ENCODE data around the gene ZNF500.

ZNF500 gene

GRCh38 chr16:4766875-4767628 lies at the start of gene ZNF500:
Gene ZNF500 (minus strand): TSS chr16:4767162. CDS start chr16:4765978, 1,184 bp downstream.
- in situ Hi-C loops (cut with MboI; ENCODE audit: low sequenced_read_pairs), result no loop called here

DNA sequence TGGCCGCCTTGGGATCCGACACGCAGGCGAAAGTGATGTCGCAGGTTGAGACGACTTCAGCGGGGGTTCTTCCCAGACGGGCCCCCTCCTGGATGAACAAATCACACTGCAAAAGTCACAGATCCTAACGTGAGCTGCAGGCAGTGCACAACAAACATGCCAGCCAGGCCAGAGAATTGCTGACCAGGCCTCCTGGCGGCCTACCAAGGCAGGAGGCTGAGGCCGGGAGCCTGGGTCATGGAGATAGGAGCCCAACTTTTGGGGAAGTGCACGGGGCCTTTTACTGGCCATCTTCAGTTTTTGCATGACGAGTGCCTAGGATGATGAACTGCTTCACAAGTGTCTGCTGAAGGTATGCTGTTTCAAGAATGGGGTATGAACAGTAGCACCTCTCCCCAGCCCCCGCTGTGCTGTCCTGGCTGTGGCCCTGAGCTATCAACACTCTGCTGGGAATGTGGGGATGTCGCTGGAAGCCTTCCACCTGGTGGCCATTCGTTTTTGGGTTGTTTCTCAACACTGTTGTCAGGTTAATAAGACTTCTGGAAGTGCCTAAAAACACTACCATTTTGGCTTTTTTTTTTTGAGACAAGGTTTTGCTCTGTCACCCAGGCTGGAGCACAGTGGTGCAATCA lies 47.7 kb upstream of the ZNF500 start:
- in situ Hi-C loops (cut with MboI; ENCODE audit: low sequenced_read_pairs), result no loop called here

DNA sequence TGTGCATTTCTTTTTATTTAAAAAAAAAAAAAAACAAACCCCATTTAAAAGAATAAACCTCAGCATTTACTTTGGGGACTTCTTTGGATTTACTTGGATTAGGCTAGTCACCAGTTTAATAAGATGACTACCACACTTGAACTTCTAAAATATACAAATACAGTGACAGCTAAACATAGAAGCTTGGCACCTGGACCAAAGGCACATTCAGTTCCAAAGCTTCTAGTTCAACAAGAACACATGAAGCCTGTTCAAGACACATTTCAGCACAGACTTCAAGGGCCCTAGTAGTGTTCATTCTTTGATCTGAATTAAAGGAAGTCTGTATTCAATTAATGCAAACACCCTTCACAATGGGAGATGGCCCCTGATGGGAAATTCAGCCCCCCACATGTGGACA lies 47.1 kb upstream of the ZNF500 start:
- in situ Hi-C loops (cut with MboI; ENCODE audit: low sequenced_read_pairs), result no loop called here

GRCh38 chr16:4813251-4814003 lies 46.5 kb upstream of the ZNF500 start:
- in situ Hi-C loops (cut with MboI; ENCODE audit: low sequenced_read_pairs), result no loop called here

- in situ Hi-C loops (cut with MboI; ENCODE audit: low sequenced_read_pairs), result no loop called here
These were observed 44.8 kb upstream of the ZNF500 start for GRCh38 chr16:4811773-4812172.

- in situ Hi-C loops (cut with MboI; ENCODE audit: low sequenced_read_pairs), result no loop called here
These were observed 44.3 kb upstream of the ZNF500 start for GRCh38 chr16:4811242-4811641.

DNA sequence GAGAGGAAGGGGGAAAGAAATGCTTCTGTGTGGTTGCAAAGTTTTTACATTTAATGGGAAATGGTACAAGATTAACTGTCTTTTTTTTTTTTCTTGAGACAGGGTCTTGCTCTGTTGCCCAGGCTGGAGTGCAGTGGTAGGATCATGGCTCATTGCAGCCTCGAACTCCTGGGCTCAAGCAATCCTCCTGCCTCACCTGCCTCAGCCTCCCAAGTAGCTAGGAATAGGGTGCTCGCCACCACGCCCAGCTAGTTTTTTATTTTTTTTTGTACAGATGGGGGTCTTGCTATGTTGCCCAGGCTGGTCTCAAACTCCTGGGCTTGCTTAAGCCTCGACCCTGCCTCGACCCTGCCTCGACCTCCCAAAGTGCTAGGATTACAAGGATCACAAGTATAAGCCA lies 39.3 kb upstream of the ZNF500 start:
- in situ Hi-C loops (cut with MboI; ENCODE audit: low sequenced_read_pairs), result no loop called here

DNA sequence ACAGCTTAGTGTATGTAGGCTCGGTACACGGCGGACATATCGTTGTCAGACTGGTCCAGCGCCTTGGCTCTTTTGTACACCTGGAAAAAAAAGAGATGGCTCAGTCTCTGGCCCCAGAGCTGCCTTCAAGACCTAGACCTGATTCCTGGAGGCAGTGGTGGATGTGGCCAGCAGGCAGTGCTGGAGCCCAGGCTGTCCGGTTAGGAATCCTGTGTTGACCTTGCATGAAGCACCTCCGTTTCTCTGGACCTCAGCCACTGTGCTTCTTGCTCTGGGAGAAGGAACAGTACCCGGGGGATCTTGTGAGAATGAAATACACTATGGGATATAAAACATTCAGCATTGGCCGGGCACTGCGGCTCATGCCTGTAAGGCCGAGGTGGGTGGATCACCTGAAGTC lies 38.3 kb upstream of the ZNF500 start:
- in situ Hi-C loops (cut with MboI; ENCODE audit: low sequenced_read_pairs), result no loop called here

GRCh38 chr16:4803898-4804762 lies 37.2 kb upstream of the ZNF500 start:
- in situ Hi-C loops (cut with MboI; ENCODE audit: low sequenced_read_pairs), result no loop called here

DNA sequence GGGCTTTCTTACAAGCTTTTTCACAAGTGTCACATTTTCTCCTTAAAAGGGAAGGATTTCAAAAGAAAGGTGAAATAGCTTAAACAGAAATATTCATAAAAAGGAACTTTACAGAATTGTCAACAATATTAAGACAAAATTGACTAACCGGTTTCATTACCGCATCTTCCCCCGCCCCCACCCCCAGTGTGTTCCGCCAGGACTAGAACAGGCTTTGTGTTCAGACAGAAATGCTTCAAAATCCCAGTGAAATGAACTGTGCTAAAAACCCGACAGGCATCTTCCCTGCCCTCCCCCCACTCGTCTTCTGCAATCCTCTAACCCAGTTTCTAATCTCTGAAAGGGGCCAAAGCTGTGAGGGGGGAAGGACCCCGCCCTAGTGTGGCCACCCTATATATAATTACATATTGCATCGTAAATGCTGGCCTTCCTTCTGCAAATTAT lies 36.5 kb upstream of the ZNF500 start:
- in situ Hi-C loops (cut with MboI; ENCODE audit: low sequenced_read_pairs), result no loop called here

- in situ Hi-C loops (cut with MboI; ENCODE audit: low sequenced_read_pairs), result no loop called here
These were observed 35.8 kb upstream of the ZNF500 start for GRCh38 chr16:4802659-4803287.

GRCh38 chr16:4801962-4802658 lies 35.1 kb upstream of the ZNF500 start, which contains the start of gene ROGDI:
Gene ROGDI (minus strand): TSS chr16:4802633. CDS start chr16:4802571, 62 bp downstream.
- in situ Hi-C loops (cut with MboI; ENCODE audit: low sequenced_read_pairs), result no loop called here

DNA sequence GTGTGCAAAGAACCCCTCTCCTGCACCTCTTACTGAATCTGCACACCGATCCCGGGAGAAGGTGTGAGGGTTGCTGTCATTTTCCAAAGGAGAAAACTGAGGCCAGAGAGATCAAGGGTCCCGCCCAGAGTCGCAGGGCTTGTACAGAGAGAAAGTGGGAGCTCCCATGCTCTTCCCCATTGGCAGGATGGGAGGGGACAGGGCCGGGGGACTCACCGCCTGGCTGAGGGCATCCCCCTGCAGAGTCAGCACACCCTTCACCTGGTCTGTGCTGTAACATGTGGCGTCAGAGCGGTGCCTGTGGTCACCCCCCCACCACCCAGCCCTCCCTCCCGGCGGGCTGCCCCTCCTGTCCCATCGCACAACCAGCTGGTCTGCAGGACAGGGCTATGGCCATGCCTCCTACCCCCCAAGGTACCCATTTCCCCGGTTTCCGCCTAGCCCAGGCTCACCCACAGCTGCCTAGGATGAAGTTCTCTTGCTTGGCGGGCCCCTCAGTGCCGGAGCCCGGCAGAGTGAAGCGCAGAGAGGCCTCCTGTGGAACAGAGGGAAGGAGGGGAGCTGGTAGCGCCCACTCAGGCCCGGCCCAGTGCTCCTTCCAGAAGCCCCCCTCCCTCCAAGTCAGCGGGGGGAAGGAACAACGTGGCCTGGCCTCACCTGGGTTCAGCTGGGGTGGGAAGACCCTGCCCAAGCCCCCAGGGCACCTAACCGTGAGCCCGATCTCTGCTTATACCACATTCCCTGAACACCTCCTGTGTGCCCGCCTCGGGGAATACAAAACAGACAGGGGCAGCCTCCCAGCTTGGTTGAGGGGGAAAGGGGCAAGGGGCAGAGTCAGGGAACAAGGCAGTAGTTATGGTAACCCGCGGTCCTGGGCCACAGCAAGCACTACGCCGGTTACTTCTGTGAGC lies 34.3 kb upstream of the ZNF500 start:
- in situ Hi-C loops (cut with MboI; ENCODE audit: low sequenced_read_pairs), result no loop called here

- in situ Hi-C loops (cut with MboI; ENCODE audit: low sequenced_read_pairs), result no loop called here
These were observed 33.5 kb upstream of the ZNF500 start for GRCh38 chr16:4800290-4801041.

DNA sequence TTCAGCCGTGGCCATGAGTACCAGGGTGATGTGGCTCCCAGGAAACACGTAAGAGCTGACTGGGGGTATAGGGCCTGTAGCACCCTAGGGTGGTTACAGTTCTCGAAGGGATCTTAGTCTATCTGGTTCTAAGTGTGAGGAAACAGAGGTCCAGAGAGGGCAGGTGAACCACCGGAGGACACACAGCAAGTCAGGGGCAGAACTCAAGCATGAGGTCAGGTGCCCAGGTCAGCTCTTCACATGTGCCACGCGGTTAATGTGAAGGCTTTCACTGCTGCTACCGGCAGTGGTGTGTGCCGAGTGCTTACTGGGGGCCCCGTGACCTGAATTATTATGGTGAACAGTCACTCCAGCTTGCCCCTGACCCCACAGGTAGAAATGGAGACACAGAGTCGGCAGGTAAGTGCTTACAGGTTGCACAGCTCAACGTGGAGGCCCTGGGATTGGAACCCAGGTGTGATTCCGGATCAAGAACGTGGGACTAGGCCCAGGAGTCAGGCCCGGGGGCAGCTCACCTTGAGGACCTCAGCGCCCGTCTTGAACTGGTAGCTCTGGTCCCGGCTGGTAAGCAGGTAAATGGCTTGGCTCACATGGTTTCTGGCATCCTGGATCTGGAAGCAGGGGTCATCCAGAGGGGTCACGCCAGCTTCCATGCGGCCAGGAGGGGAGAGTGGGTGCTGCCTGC lies 32.4 kb upstream of the ZNF500 start:
- in situ Hi-C loops (cut with MboI; ENCODE audit: low sequenced_read_pairs), result no loop called here

- in situ Hi-C loops (cut with MboI; ENCODE audit: low sequenced_read_pairs), result no loop called here
These were observed 31.5 kb upstream of the ZNF500 start for GRCh38 chr16:4798456-4798855.

DNA sequence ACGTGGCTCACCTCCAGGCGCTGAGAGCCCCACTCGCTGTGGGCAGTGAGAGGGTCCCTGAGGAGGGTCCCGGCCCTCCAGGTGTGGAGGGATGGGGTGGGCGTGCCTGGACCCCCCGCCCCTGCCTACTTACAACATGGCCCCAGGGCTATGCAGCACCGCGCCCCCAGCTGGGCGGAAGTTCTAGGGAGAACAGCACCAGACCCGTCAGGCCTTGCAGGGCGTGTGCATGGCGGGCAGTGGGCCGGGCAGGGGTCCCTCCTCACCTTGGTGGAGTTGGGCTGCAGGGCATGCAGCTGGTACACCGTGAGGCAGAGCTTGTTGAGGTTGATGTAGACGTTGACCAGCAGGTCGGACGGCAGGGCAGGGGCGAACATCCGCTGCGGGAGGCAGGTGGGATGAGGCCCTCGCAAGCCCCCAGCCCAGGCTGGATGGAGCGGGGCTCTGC lies 30.9 kb upstream of the ZNF500 start:
- in situ Hi-C loops (cut with MboI; ENCODE audit: low sequenced_read_pairs), result no loop called here

All from hTERT RPE-1 (cell line).